ENCODE data around the gene PSMA3.
"Not testable (repeated sequence)": the region's sequence is repeated elsewhere in the genome, so short reads cannot be mapped to it uniquely, and the experiment has no call there.

The PSMA3 gene

DNA sequence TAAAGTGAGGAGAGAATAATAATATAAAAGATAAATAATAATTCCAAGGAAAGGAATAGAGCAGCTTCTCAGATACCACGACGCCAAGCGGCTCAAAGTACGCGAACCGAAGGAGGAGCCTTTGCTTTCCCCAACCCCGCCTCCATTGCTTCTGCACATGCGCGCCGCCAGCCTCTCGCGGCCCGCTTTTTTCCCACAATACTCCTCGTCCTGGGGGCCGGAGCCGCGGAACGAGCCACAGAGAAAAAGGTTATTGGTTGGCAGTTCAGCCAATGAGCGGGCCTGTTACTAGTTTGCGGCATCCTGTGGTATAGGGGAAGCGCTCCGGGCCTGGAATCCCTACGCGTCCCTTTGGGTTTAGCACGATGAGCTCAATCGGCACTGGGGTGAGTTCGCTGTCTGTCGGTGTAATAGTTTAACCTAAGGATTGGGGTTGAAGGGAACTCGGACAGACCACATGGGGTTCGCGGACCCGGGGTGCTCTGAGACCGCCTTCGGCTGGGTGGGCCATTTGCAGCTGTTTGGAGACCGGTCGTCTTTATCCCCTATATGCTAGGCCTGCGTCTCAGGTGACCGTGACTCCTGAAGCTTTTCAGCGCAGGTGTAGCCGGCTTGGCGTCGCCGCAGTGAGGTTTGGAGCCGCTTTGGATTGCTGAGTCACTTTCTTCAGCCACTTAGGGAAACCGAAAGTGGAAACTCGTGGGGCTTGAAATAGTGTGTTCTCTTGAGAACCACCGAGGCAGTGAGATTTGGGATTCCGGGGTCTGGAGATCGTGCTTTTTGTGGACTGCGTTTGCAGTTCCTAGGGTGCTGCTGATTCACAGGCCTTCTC lies at the start of gene PSMA3:
Gene PSMA3, plus strand, starts transcription at position 288 of the 832 bp plus-strand sequence. Its CDS starts 78 bp downstream, at position 366.
- peak; percentile 86 to 97 for DNase-seq

GRCh38 chr14:58196198-58196597 lies 48.4 kb upstream of the PSMA3 start:
- no peak for DNase-seq

DNA sequence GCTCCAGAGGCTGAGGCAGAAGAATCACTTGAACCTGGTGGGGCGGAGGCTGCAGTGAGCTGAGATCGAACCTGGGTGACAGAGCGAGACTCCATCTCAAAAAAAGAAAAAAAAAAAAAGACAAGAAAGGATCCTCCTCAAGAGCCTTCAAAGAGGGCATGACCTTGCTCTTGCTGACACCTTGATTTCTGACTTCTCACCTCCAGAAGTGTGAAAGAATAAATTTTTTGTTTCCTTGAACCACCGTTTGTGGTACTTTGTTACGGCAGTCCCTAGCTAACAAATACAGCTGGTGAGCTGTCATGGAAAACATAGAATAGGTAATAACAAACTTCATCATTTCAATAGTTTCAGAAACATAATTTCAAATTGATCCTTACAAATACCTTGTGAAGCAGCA lies 46.6 kb upstream of the PSMA3 start:
- DNase-seq = no peak

DNA sequence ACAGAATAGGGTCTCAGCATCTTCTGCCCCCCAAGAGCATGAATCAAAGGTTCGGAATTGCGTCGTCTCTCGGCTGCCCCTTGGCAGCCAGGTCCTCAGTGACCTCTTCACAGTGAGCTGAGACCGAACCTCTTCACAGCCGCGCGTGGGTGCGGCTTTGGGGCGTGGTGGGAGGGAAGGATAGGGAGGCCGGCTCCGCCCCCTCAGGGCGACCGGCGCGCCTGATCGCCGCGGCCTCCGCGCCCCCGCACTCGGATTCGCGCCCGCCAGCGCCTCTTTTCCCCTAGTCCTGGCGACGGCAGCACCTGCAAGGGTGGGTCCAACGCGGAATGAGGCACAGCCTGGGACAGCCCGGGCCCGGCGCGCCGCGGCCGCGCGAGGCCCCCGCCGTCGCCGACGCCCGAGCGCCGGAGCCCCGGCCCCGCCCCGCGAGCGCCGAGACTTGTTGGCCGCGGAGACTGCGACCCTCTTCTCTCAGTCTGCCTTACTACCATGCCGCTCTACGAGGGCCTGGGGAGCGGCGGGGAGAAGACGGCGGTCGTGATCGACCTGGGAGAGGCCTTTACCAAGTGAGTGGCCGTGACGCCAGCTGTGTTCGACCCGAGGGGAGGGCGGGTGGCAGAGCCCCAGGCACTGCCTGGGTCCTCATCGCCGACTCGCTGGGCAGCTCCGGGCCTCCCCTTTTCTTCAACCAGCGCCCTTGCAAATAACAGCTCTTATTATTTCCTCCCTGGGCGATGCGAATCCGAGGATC lies 44.7 kb upstream of the PSMA3 start, which contains the start of gene ACTR10:
Gene ACTR10, plus strand, starts transcription at position 424 of the 754 bp plus-strand sequence. Its CDS starts 69 bp downstream, at position 493.
- peak; percentile 67 to 86 for DNase-seq

GRCh38 chr14:58200480-58200841 lies 44.2 kb upstream of the PSMA3 start:
- peak in 1 of 2 donors; percentile 34 for DNase-seq

DNA sequence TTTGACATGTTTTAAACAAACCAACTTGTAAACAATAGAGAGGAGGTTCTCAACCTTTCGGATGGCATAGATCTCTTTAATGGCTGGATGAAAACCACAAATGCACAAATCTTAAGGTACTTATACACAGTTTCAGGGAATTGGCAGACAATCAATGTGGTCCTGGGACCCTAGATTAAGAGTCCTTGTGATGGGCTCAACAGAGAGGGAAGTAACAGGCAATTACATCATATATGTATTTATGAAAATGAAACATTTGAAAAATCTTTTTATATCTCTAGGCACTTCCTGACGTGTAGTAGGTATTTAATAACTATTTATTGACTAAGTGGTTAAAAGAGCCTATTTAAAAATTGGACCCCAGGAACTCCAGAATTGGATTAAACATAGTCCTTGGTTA lies 43.8 kb upstream of the PSMA3 start:
- no peak for DNase-seq

DNA sequence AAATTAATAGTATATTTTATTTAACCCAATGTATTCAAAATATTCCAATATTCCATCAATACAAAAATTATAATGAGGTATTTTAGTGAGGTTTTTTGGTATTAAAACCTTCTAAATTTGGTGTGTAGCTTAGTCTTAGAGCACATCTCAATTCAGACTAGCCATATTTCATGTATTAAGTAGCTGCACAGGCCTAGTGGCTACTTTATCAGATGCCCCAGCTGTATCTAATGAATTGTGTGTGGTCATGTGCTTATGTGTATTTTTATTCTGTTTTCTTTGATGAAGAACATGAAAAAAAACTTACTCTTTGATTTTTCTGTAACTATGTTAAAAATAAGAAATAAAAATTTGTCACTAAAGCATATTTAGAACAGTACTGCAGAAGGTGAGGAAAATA lies 31.5 kb upstream of the PSMA3 start:
- DNase-seq = no peak

- DNase-seq = no peak
Measured at GRCh38 chr14:58215191-58215914, 29.3 kb upstream of the PSMA3 start.

- no peak for DNase-seq
Measured at GRCh38 chr14:58216544-58216943, 28.1 kb upstream of the PSMA3 start.

- DNase-seq = no peak
Measured at GRCh38 chr14:58227096-58227819, 17.4 kb upstream of the PSMA3 start.

DNA sequence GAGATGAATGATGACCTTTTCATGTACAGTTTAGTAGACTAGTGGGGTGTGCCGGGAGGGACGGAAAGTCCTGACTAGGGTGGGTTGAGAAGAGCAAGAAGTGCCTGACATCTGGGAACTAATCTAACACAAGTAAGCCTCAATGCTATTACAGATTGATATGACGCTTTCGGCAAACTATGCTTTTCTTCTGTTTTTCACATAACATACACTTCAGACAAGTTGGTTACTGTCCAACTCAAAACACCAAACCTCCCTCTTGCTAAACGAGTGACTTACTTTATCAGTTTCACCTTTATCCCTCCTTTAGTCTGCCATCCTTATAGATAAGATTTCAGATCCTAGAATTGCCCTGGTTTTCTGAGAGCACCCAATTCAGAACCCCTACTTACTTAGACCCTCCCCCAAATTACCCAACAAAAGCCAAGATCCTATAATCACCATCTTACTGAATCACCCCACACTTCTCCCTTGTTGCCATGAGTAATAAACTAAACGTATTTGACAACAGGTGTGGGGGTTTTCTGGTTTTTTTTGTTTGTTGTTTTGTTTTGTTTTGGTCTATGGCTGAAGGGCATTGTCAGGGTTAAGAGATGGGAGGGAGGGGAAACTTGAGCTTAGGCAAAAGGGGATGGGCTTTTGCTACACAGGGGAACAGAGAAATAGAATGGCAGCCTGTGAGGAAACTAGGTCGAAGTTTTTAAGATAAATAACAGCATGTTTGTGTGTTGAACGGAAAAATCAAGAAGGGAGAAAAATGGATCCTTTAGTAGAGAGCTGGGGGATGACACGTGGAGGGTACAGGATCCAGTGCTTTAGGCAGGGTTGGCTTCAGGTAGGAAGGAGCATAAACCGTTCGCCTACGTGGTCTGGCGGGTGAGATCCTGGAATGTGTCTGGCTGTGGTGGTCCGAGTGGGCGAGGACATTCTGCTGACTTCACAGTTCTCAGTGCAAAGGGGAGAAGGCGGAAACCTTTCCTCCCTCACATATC lies 6.1 kb upstream of the PSMA3 start:
- no peak for DNase-seq

- DNase-seq = peak; percentile 77 to 85
Measured at GRCh38 chr14:58239244-58240195, 5.1 kb upstream of the PSMA3 start.

DNA sequence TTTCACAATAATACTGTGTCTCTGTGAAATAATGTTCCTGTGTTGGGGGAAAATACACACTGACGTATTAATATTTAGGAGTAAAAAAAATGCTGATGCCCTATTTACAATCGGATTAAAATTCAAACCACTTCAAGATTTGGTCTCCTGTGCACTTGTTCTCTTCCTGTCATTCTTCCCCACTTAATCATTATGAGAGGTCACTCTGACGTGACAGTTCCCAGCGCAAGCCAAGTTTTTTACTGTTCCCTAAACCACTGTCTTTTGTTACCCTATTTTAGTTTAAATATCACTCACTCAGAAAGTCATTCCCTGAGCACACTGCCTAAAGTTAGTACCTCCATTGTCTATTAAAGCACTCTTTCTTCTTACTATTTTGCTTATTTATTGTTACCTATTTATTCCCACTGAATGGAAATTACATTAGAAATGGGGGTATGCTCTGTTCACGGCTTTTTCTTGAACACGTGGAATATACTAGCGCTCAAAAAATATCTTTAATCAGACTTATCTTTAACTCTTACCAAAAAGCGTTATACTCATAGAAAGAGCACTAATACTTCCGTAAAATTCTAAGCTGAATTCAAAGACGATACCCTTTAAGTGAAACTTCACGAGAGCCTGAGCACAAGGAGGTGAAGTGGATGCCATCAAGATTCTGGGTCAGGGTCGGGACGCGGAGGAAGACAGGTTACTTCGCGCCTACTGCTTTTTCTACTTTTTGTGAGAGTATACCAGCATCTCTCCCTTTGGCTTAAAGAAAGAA lies 670 bp upstream of the PSMA3 start:
- peak in 1 of 2 donors; percentile 43 for DNase-seq

- no peak for DNase-seq
Measured at GRCh38 chr14:58245562-58245961, 919 bp downstream of the PSMA3 start.

GRCh38 chr14:58249611-58250010 lies 5.0 kb downstream of the PSMA3 start:
- no peak for DNase-seq

- DNase-seq = no peak
Measured at GRCh38 chr14:58258156-58258555, 13.5 kb downstream of the PSMA3 start.

GRCh38 chr14:58262005-58262404 lies 17.4 kb downstream of the PSMA3 start:
- DNase-seq = not testable (repeated sequence)

- DNase-seq = no peak
Measured at GRCh38 chr14:58265401-58265800, 20.8 kb downstream of the PSMA3 start.

GRCh38 chr14:58270628-58271027 lies 26.0 kb downstream of the PSMA3 start:
- DNase-seq = no peak
